GM19324 (cell line): ENCODE results near the gene KANK4.
"Not testable (repeated sequence)": the region's sequence is repeated elsewhere in the genome, so short reads cannot be mapped to it uniquely, and the experiment has no call there.

Experiments used
- ATAC-seq: cut with Tn5 transposase; IDR thresholded peaks from one replicate; pipeline ENCODE4 v1.9.1; 2021; ENCODE audit warnings: mild to moderate bottlenecking, moderate library complexity; ENCODE audit not compliant: unreplicated experiment, low FRiP score

The KANK4 gene

GRCh38 chr1:62241371-62242131 is 77.7 kb downstream of the KANK4 start:
- no peak for ATAC-seq

GRCh38 chr1:62240651-62241370 is 78.4 kb downstream of the KANK4 start:
- no peak for ATAC-seq

DNA sequence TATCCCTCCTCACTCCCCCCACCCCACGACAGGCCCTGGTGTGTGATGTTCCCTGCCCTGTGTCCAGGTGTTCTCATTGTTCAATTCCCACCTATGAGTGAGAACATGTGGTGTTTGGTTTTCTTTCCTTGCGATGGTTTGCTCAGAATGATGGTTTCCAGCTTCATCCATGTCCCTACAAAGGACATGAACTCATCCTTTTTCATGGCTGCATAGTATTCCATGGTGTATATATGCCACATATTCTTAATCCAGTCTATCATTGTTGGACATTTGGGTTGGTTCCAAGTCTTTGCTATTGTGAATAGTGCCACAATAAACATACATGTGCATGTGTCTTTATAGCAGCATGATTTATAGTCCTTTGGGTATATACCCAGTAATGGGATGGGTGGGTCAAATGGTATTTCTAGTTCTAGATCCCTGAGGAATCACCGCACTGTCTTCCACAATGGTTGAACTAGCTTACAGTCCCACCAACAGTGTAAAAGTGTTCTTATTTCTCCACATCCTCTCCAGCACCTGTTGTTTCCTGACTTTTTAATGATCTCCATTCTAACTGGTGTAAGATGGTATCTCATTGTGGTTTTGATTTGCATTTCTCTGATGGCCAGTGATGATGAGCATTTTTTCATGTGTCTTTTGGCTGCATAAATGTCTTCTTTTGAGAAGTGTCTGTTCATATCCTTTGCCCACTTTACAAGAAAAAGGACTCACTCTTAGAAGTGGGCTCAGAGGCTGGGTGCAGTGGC is 79.4 kb downstream of the KANK4 start:
- not testable (repeated sequence) for ATAC-seq

GRCh38 chr1:62238507-62238906 is 80.7 kb downstream of the KANK4 start:
- no peak for ATAC-seq

GRCh38 chr1:62237950-62238374 is 81.3 kb downstream of the KANK4 start:
- no peak for ATAC-seq

- ATAC-seq, result no peak
Observed at GRCh38 chr1:62237361-62237760, 81.9 kb downstream of the KANK4 start.

DNA sequence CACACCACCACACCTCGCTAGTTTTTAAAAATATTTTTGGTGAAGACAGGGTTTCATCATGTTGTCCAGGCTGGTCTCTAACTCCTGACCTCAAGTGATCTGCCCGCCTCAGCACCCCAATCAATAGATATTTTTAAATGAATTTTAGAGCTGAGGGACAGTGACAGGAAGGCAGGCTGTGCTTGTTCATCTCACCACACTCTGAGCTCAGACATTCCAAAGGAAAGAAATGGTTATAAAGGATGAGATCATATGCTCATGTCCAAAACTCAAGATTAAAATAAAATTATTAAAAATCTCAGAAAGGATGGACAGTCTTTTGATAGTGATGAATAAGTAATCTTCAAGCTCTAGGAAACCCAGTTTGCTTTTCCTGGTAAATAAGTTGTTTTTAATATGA is 83.7 kb downstream of the KANK4 start:
- ATAC-seq, result no peak

DNA sequence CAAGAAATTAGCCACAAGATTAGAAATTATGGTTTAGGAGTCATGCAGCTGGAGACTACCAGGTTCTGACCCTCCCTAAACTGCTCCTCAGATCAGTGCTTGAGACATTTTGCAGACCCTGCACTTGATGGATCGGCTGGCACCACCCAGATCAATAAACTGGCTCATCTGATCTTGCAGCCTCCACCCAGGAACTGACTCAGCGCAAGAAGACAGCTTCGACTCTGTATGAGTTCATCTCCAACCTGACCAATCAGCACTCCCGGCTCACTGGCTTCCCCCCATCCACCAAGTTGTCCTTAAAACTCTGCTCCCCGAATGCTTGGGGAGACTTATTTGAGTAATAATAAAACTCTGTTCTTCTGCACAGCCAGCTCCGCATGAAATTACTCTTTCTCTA is 84.5 kb downstream of the KANK4 start:
- ATAC-seq, result no peak

- no peak for ATAC-seq
Observed at GRCh38 chr1:62233926-62234450, 85.2 kb downstream of the KANK4 start.

- ATAC-seq, result no peak
Observed at GRCh38 chr1:62232871-62233278, 86.4 kb downstream of the KANK4 start.

DNA sequence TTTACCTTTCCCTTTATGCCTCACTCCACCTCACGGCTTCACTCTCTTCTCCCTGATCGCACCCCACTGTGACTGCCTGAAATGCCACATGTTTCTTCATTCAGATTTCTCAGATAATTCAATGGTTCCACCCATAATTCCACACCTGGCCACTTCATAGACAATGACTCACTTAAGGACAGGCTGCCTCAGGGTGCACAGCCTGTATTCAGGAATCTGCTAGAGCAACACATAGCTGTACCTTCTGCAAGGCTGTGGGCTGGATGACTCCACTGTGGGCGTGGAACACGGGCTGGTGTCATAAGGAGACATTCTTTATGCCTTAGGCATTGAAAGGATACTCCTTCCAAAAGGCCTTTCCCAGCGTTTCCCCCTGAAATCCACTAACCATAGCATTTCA is 88.5 kb downstream of the KANK4 start:
- ATAC-seq, result no peak

- ATAC-seq, result no peak
Observed at GRCh38 chr1:62229932-62230331, 89.3 kb downstream of the KANK4 start.

- ATAC-seq, result no peak
Observed at GRCh38 chr1:62229468-62229867, 89.8 kb downstream of the KANK4 start.

- ATAC-seq, result no peak
Observed at GRCh38 chr1:62228883-62229187, 90.4 kb downstream of the KANK4 start.

DNA sequence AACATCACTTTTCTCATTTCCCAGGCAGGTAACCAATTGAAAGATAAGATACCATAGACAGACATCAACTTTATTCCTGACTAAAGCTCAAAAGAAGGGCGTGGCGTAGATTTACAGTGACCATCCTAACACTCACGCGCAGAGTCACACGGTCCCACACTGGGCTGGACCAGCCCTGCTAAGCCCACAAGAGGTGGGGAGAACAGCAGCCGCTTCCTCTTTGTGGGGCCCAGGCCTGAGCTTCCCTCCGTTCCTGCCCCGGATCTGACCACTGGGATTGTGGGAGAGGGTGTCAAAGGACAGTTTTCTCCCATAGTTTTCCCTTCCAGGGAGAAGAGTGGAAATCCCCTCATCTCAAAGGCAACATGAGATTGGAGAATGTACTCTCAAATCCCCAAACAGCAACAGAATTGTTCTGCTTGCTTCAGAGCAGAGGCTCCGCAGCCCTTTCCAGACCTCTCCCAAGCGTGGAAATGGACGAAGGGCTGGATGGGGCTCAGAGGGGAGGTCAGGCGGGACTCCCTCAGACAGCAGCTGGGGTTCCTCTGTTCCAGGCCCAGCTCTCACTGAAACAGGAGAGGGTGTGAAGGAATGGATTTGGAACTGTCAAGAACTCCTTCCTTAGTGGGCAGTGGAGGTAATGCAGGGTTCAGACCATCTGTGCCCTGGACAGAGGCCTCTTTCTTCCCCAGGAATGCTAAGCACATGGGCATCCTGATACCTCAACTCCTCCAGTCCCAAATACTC is 90.9 kb downstream of the KANK4 start:
- ATAC-seq, result no peak

DNA sequence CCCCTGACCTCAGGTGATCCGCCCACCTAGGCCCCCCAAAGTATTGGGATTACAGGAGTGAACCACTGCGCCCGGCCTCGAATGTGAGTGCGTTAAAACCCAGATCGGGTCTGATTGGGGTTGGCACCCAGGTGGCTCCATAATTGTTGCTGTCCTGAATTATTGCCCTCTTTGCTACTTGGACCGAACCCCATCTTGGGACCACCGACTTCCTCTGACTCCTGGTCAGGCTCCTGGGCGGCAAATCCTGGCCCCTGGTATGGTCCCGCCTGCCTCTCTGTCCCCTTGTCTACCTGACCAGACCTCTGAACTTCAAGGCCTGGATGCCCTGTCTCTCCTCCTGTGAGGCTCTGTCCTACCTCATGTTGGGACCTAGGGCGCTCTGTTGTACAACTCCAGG is 91.7 kb downstream of the KANK4 start:
- ATAC-seq, result no peak

- no peak for ATAC-seq
Observed at GRCh38 chr1:62224182-62224581, 95.1 kb downstream of the KANK4 start.

DNA sequence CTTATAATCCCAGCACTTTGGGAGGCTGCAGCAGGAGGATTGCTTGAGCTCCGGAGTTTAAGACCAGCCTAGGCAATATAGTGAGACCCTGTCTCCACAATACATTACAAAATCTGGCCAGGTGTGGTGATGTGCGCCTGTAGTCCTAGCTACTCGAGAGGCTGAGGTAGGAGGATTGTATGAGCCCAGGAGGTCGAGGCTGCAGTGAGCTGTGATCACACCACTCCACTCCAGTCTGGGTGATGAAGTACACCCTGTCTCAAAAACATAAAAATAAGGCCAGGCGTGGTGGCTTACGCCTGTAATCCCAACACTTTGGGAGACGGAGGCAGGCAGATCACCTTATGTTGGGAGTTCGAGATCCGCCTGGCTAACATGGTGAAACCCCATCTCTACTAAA is 96.9 kb downstream of the KANK4 start:
- no peak for ATAC-seq

DNA sequence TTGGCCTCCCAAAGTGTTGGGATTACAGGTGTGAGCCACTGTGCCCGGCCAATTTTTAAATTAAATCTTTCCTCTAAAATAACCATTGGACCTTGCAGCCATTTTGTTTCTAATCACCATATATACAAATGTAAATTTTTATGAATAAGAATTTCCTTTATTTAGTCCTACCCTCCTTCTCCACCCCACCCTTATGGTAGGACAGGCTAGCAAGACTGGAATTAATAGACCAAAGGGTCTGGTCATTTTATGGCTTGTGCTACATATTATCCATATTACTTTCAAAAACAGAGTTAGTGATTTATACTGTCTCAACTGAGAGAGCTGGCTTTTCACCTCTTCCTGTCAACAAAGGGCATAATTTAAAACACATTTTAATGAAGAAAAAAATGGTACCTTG is 98.1 kb downstream of the KANK4 start:
- no peak for ATAC-seq

DNA sequence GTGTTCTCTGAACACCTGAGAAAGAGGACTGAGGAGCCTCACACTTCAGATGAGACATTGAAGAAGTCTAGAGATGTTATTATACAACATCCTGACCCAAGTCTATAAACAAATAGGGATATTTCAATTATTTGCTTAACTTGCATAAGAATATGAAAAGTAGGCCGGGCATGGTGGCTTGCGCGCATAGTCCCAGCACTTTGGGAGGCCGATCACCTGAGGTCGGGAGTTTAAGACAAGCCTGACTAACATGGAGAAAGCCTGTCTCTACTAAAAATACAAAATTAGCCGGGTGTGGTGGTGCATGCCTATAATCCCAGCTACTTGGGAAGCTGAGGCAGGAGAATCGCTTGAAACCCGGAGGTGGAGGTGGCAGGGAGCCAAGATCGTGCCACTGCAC is 98.8 kb downstream of the KANK4 start:
- ATAC-seq, result not testable (repeated sequence)

- ATAC-seq, result no peak
Observed at GRCh38 chr1:62218604-62219003, 100.6 kb downstream of the KANK4 start.
